GM23248 (cell line): ENCODE measurements around the gene GPX7.

Experiments
- EZH2 ChIP-seq: fragments of 200-600 bp; sonication (generic); IDR thresholded peaks from 2 replicates; pipeline ENCODE4 v1.6.1; 2018; ENCODE audit warnings: antibody characterized with exemption, mild to moderate bottlenecking; ENCODE audit not compliant: insufficient read depth, poor library complexity, severe bottlenecking
- EZH2phosphoT487 ChIP-seq: fragments of 200-600 bp; sonication (generic); IDR thresholded peaks from 2 replicates; pipeline ENCODE4 v1.6.1; 2018; ENCODE audit warnings: antibody characterized with exemption, moderate library complexity, mild to moderate bottlenecking, low read depth; ENCODE audit not compliant: insufficient read depth

GRCh38 chr1:52614671-52615070 is 12.5 kb downstream of the GPX7 start:
- no peak for TF ChIP-seq EZH2
- TF ChIP-seq EZH2phosphoT487 = no peak
